NCI-H2196 (cell line): Measurements from ENCODE around the gene TCEAL7.
"Not testable (repeated sequence)": the region's sequence is repeated elsewhere in the genome, so short reads cannot be mapped to it uniquely, and the experiment has no call there.

Source experiments
- DNase-seq: peaks from one replicate; lab custom pipeline; 2025; ENCODE audit not compliant: unreplicated experiment; lab: John Stamatoyannopoulos, UW

The TCEAL7 gene, protein sequence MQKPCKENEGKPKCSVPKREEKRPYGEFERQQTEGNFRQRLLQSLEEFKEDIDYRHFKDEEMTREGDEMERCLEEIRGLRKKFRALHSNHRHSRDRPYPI

DNA sequence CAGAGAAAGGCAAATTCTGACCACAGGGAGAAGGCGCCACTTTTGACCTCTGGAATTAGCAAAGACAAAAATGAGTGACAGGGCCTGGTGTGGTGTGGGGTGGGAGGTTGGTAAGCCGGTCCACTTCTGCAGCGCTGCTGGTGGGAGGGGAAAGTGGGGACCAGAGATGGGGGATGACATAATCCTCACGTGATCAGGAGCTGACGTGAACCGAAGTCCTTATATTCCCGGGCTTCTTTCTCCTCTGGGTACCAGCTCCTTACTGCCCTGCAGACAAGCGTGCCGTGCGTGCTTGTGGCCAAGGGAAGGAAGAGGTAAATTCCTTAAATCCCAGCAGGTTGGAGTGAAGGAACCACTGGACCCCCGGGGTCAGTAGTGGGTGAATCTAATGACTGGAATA, at the start of gene TCEAL7:
Gene TCEAL7, plus strand, starts transcription at position 249 of the 400 bp plus-strand sequence. CDS start 1,165 bp downstream, outside the sequence.
- DNase-seq: no peak

DNA sequence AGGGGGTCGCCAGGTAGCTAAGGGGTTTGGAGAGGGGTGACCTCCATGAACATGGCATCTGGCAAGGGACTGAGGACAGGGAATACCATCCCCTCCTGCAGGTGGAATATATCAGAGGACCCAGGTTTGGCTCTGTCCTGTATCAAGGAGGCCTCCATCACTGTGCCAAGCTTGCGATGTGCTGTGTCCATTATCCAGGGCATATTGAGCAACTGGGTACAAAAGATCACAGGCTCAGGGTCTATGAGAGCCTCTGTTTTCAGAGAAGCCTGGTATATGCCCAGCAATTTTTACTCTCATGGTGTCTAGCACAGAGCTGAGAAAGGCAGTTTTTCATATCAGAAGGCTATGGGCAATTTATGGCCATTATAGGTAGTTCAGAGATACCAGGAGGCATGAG, 36.9 kb upstream of the TCEAL7 start:
- DNase-seq: no peak

DNA sequence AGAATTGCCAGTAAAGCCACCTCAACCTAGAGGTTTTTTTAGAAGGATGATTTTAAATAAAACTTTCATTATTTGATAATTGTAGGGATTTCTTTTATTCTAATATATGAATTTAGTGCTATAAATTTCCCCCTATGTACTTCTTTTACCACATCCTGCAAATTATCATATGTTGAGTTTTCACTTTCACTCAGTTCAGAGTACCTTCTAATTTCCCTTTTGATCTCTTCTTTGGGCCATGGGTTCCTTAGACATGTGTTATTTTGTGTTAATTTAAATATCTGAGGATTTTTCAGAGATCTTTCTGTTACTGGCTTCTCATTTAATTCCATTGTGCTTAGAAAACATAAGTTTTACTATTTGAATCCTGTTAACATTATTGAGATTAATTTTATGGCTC, 25.3 kb upstream of the TCEAL7 start:
- DNase-seq: no peak

DNA sequence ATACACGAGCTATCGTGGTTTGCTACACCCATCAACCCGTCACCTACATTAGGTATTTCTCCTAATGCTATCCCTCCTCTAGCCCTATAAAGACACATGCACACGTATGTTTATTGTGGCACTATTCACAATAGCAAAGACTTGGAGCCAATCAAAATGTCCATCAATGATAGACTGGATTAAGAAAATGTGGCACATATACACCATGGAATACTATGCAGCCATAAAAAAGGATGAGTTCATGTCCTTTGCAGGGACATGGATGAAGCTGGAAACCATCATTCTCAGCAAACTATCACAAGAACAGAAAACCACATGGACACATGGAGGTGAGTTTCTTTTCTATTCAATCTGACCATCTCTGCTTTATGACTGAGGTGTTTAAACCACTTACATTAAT, 24.4 kb upstream of the TCEAL7 start:
- not testable (repeated sequence) for DNase-seq

DNA sequence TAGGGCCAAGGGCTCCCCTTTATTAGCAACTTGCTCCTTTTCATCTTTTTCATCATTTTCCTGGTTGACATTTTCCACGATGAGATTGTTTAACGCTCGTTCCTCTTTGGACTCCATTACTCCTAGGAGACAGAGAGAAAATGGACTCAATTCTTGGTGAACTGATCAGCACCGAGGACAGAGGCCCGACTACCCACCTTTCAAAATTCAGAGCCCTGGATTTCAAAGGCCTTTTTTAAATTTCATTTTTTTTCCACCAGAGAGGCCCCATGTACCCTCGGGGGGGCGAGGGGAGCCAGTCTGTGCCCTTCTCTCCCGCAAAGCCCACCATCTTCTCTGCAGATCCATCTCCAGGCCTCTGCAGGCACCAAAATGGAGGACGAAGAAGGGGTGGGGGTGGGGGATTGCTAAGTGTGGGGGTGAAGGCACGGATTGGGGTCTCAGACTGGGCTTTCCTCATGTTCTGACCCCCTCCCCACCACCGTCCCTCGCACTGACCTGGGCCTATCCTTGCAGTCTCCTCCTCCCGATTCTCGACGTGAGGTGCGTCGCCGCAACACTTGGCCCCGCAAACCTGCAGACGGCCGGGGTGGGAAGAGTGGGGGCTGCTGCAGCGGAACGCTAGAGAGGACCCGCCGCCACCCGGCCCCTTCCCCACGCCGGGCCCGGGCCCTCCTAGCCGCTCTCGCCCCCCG, 20.0 kb upstream of the TCEAL7 start:
- no peak for DNase-seq

DNA sequence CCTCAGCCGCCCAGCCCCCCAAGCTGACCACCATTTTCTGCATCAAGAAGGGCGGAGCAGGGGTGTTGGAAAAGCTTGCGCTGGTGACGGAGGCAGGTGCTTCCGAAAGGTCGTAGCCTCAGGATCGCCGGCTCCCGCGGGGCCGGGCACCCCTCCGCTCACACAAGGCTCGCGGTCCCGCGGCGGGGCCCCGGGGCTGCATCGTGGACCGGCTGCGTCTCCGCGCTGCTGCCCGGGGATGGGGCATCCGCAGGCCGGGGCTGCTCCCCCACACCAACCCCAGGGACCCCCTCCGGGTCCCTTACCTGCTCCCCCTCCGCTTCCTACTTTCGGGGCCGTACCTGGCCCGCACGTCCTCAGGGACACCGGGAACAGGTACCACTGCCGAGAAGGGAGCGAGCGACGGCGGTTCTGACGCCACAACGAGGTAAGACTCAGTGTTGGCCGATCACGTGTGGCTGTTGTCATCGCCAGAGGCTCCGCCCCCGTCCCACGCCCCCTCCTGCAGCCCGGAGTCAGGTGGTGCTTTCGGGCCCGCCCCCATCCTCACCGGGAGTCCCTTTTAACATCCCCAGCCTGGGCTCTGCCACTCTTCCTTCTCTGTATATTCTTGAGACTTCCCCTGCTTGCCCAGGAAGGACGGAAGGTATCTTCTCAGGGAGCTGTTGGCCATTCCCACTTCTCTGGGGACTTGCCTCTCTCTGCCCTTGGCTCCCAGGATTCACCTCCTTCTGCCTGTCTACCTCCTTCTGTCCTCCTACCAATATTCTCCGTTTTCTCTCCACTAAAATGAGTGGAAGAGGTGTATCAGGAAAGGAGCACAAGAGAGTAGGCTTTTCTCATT, 19.3 kb upstream of the TCEAL7 start, which contains the start of gene BEX2:
Gene BEX2, minus strand, starts transcription at position 436 of the 844 bp plus-strand sequence. CDS start 1,014 bp downstream, outside the sequence.
- DNase-seq: peak; percentile 69

DNA sequence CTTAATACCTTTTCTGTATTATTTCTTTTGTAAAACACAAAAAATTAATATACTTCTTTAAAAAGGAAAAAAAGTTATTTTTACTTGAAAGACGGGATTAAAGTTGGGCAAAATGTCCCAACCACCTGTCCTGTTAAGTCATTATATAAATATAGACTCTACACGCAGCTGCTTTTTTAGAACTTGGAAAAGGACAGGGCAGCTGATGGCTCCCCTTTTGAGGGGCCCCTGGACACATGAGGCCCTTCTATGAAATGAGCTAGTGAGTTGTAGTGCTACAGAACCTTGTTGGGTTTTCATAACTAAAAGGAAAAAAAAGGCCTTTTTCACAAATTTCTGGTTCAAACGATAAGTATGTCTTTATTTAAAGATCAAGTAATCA, 18.6 kb upstream of the TCEAL7 start:
- DNase-seq: no peak

DNA sequence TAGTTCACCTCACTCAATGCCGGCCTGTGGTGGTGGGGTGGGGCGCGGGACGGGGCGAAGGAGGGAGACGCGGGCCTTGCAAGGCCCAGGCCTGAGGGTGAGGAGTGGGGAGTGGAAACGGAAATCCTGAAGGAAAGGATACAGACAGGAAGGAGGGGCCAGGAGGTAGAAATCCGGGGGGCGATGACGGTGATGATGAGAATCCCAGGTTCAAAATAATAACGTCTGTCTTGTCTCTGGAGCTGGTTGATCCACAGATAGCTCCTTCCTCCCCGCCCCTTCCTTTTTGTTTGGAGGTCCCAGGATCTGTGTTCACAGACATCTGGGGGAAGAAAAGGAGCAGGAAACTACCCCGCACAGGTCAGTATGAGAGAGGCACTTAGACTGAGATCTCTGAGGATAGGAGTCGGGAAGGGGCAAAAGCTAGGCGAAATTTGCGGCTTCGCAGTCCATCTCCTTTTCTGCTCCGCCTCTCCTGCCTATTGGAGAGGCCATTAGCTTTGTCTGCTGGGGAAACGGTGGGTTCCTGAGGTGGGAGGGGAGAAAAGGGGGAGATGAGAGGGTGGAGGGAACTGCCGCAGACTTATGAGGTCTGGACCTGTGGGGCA, 746 bp downstream of the TCEAL7 start:
- no peak for DNase-seq

DNA sequence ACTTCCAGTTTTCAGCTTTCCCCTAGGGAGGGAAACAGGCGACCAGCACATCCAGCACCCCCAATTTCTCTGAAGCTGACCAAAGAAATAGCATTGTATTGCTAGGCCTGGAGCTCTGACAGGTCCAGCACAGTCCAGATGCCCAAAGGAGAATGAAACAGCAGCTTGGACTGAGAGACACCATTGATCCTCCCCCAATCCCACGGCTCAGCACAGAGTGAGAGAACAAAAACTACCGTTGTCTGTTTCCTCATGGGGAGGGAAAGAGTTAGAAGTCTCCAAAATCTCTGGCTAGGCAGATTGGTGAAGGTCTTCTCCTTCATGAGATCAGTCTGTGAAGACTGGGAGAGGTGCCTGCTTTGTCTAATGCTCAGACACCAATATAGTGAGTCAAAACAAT, 8.6 kb downstream of the TCEAL7 start:
- no peak for DNase-seq

DNA sequence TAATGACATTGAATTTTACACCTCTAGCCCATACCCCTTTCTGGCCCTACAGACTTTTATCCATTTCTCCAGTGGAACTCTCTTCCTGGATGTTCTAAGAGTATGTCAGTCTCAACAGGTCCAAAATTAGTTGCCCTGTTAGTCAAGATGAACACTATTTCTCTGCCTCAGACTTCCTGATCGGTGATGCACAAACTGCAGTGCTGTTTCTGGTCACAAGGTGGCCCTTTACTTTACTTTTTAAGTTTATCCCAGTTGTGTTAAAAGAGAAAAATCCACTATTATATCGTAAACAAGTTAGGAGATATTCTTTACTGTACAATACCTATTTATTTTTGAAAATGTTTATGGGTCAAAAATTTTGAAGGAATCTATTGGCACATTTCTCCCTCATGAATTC, 13.1 kb downstream of the TCEAL7 start:
- DNase-seq: peak; percentile 9

DNA sequence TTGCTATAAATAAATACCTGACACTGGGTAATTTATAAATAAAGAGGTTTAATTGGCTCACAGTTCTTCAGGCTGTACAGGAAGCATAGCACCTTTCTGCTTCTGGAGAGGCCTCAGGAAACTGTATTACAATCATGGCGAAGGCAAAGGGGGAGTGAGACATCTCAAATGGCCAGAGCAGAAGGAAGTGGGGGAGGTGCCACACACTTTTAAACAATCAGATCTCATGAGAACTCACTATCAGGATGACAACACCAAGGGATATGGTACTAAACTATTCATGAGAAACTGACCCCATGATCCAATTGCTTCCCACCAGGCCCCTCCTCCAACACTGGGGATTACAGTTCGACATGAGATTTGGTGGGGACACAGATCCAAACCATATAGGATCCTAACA, 14.6 kb downstream of the TCEAL7 start:
- no peak for DNase-seq

DNA sequence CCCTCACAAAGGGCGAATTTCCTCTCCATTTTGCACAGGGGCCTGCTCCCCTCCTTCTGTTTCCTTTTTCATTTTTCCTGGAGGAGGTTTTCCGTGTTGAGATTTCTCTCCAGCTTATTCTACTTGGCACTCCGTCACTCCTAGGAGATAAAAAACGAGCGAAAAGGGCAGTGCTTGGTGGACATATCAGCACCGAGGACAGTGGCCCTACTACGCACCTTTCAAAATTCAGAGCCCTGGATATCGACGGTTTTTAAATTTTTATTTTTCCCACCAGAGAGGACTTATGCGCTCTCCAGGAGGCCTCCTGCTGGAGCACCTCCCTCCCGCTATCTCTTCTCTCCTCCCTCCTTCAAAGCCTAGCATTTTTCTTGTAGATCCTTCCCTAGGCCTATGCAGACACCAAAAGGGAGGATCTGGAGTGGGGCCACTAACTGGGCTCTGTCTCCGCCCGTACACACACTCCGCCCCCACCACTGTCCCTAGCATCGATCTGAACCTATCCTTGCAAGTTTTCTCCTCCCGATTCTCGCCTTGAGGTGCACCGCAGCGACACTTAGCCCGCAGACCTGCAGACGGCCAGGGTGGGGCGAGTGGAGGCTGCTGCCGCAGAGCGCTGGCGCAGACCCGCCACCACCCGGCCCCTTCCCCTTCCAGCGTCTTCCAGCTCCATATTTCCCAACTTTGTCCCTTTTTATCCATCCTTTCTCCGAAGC, 17.8 kb downstream of the TCEAL7 start:
- DNase-seq: no peak

DNA sequence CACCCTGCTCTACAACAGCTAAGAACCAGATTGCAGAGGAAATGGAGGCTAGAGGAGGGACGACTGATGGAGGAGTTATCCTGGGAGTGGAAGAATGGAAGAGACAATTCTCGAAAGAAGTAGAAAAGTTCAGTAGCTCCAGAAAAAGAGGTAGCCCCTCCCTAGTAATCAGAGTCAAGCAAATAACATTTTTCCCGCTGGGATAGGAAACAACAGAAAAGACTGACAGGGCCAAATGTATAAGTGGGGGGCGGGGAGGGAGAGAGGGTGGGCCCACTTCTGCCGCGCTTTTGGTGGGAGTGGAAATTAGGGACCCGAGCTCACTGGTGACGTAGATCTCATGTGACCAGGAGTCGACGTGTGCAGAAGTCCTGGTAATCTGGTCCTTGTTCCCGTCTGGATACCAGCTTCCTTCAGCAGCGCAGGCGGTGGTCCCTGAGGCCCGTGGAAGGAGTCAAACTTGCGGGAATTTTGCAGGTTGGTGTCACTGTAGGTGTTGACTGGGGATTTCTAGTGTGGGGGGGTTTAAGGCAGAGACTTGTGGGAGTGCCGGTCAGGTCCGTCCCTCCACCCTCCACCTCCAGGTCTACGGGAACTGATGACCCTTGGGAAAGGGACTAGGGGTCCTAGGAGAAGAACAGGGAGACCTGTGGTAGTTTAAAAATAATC, 26.2 kb downstream of the TCEAL7 start, which contains the start of gene TCEAL9:
Gene TCEAL9, plus strand, starts transcription at position 377 of the 669 bp plus-strand sequence. CDS start 1,179 bp downstream, outside the sequence.
- peak; percentile 63 for DNase-seq

DNA sequence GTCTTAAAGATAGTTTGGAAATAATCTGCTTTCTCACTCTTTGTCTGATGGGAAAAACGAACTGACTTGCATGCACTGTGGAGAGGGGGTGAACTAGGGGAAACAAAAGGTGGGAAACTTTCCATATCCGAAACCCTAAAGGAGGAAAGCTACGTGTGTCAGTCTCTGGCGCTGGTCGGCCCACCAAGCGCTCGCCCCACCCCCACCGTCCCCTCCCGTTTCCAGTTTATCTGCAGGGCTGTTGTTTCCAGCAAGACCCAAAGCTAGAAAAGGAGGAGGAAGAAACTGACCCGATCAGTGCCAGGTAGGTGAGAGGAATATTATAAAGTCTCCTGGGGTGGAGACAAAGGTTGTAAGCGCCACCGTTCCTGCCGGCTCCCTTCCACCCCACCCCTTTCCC, 26.8 kb downstream of the TCEAL7 start:
- DNase-seq: no peak

DNA sequence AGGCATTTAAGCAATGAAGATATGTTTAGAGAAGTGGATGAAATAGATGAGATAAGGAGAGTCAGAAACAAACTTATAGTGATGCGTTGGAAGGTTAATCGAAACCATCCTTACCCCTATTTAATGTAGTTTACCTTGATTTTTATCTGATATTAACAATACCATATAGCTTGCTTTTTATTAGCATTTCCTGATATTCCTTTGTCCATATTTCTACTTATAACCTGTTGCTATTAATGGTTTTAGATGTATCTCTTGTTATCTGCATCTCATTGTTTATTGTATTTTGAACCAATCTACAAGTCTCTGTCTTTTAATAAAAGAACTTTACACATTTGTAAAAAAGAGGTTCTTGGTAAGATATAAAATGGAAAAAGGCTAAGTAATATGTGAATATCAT, 27.8 kb downstream of the TCEAL7 start:
- DNase-seq: no peak

DNA sequence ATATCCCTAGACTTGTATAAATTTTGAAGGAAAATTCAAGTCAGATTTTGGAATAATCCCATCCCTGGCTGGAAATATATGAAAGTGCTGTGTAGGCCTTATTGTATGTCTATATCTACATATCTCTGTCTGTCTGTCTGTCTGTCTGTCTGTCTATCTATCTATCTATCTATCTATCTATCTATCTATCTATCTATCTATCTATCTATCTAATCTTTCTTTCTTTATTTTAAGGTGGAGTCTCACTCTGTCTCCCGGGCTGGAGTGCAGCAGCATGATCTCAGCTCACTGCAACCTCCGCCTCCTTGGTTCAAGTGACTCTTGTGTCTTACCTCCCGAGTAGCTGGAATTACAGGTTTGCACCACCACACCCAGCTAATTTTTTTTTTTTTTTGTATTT, 29.6 kb downstream of the TCEAL7 start:
- not testable (repeated sequence) for DNase-seq

DNA sequence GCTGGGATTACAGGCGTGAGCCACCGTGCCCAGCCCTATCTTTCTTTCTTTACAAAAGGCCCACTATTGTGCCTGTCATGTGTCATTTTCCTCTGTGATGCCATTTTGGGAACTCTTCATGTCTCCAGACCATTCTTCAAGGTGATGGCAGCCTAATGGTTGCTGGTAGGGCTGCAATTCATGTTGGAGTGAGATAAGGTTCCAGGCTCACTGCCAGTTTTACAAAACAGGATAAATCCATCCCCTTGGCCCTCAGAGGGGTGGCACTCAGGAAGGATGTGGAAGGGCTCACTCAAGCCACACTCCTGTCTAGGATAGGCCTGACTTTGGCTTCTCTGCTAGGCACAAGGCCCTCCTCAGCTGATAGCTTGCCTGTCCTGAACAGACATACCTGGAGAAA, 30.1 kb downstream of the TCEAL7 start:
- DNase-seq: no peak

DNA sequence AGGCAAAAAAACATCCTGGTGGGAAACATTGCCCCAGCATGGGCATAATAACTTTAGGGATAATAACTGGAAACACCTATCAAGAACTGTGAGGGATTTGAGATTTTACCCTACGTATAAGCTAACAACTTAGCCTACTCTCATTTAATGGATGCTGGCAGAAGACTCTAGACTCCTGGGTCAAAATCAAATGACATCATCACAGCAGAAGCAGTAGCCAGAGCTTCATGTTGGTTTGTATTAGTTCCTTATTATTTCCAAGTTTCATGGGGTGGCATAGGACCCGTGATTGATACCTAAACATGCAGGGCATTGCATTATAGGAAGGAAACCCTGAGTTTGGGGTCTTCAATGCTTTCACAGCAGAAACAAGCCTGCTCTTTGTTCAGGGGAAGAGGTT, 30.9 kb downstream of the TCEAL7 start:
- no peak for DNase-seq

DNA sequence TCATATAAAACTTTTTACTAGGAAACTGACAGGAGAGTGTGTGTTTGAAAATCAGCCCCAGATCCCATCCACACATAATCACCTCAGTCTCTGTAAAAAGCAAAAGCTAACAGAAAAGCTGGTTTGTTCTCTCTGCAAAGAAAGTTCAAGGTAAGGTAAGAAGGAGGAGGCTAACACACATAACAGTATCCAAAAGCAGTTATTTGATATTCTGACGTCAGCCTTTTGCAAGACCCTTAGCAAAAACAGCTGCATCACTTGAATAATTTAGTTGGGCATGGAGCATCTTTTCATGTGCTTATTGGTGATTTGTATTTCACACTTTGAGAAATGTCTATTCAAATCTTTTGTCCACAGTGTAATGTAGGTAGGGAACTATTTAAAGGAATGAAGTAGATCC, 31.8 kb downstream of the TCEAL7 start:
- no peak for DNase-seq

DNA sequence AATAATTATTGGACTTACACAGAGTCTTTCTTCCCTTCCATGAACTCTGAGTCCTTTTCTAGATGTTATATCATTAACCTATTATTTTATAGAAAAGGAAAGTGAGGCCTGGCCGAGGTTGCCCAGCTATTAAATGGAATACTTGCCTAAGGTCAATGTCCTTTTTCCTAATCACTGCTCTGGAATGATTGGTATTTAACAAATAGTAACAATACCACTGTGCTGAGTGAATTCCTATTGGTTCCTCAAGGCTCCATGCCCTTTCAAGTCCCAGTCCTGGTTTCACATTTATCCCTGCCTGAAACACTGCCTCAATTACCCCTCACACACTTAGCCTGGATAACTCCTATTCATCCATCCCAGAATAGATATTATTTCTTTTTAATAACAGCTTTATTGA, 32.4 kb downstream of the TCEAL7 start:
- no peak for DNase-seq
